ENCODE data around the gene RERE. TPM values are rescaled to one million over a fixed set of nuclear protein-coding genes. Genes with fewer than 3 reads are reported as not detected.

RERE gene
- total RNA-seq, 1 experiment from 2014 or later = 20.0 TPM

GRCh38 chr1:8571200-8571984, 246.0 kb downstream of the RERE start:
- in situ Hi-C loops (cut with HindIII; ENCODE audit: low pct_unique_long_range_greater_than_20kb, low sequenced_read_pairs) = no loop called here
- peak; percentile 21 for DNase-seq (ENCODE audit: low read depth, low spot score)

GRCh38 chr1:8570465-8570864, 247.0 kb downstream of the RERE start:
- in situ Hi-C loops (cut with HindIII; ENCODE audit: low pct_unique_long_range_greater_than_20kb, low sequenced_read_pairs) = no loop called here
- DNase-seq (ENCODE audit: low read depth, low spot score) = no peak

- in situ Hi-C loops (cut with HindIII; ENCODE audit: low pct_unique_long_range_greater_than_20kb, low sequenced_read_pairs) = no loop called here
- DNase-seq (ENCODE audit: low read depth, low spot score) = no peak
Observed at GRCh38 chr1:8569242-8569641, 248.2 kb downstream of the RERE start.

- in situ Hi-C loops (cut with HindIII; ENCODE audit: low pct_unique_long_range_greater_than_20kb, low sequenced_read_pairs) = no loop called here
Observed at GRCh38 chr1:8568837-8569236, 248.6 kb downstream of the RERE start.

GRCh38 chr1:8567146-8567545, 250.3 kb downstream of the RERE start:
- in situ Hi-C loops (cut with HindIII; ENCODE audit: low pct_unique_long_range_greater_than_20kb, low sequenced_read_pairs) = no loop called here
- no peak for DNase-seq (ENCODE audit: low read depth, low spot score)

More at GRCh38 chr1:8568837-8569236, 248.6 kb downstream of the RERE start:
- no peak for DNase-seq (ENCODE audit: low read depth, low spot score)

GRCh38 chr1:8565802-8566201, 251.6 kb downstream of the RERE start:
- DNase-seq (ENCODE audit: low read depth, low spot score) = no peak
- in situ Hi-C loops (cut with HindIII; ENCODE audit: low pct_unique_long_range_greater_than_20kb, low sequenced_read_pairs) = no loop called here

GRCh38 chr1:8563944-8564537, 253.4 kb downstream of the RERE start:
- DNase-seq (ENCODE audit: low read depth, low spot score) = no peak
- in situ Hi-C loops (cut with HindIII; ENCODE audit: low pct_unique_long_range_greater_than_20kb, low sequenced_read_pairs) = no loop called here

GRCh38 chr1:8562881-8563865, 254.3 kb downstream of the RERE start:
- in situ Hi-C loops (cut with HindIII; ENCODE audit: low pct_unique_long_range_greater_than_20kb, low sequenced_read_pairs) = no loop called here
- DNase-seq (ENCODE audit: low read depth, low spot score) = no peak

- in situ Hi-C loops (cut with HindIII; ENCODE audit: low pct_unique_long_range_greater_than_20kb, low sequenced_read_pairs) = no loop called here
- DNase-seq (ENCODE audit: low read depth, low spot score) = no peak
Observed at GRCh38 chr1:8562222-8562621, 255.2 kb downstream of the RERE start.

GRCh38 chr1:8560611-8561544, 256.6 kb downstream of the RERE start:
- in situ Hi-C loops (cut with HindIII; ENCODE audit: low pct_unique_long_range_greater_than_20kb, low sequenced_read_pairs) = no loop called here
- peak; percentile 63 for DNase-seq (ENCODE audit: low read depth, low spot score)

GRCh38 chr1:8560035-8560434, 257.4 kb downstream of the RERE start:
- no peak for DNase-seq (ENCODE audit: low read depth, low spot score)
- in situ Hi-C loops (cut with HindIII; ENCODE audit: low pct_unique_long_range_greater_than_20kb, low sequenced_read_pairs) = no loop called here

- in situ Hi-C loops (cut with HindIII; ENCODE audit: low pct_unique_long_range_greater_than_20kb, low sequenced_read_pairs) = no loop called here
- no peak for DNase-seq (ENCODE audit: low read depth, low spot score)
Observed at GRCh38 chr1:8555582-8555981, 261.9 kb downstream of the RERE start.

GRCh38 chr1:8554956-8555534, 262.4 kb downstream of the RERE start:
- peak; percentile 56 for DNase-seq (ENCODE audit: low read depth, low spot score)
- in situ Hi-C loops (cut with HindIII; ENCODE audit: low pct_unique_long_range_greater_than_20kb, low sequenced_read_pairs) = no loop called here

- DNase-seq (ENCODE audit: low read depth, low spot score) = no peak
- in situ Hi-C loops (cut with HindIII; ENCODE audit: low pct_unique_long_range_greater_than_20kb, low sequenced_read_pairs) = no loop called here
Observed at GRCh38 chr1:8552820-8553397, 264.5 kb downstream of the RERE start.

- DNase-seq (ENCODE audit: low read depth, low spot score) = no peak
- in situ Hi-C loops (cut with HindIII; ENCODE audit: low pct_unique_long_range_greater_than_20kb, low sequenced_read_pairs) = no loop called here
Observed at GRCh38 chr1:8551613-8552489, 265.6 kb downstream of the RERE start.

GRCh38 chr1:8551057-8551456, 266.4 kb downstream of the RERE start:
- no peak for DNase-seq (ENCODE audit: low read depth, low spot score)

More at GRCh38 chr1:8551057-8551456, 266.4 kb downstream of the RERE start:
- in situ Hi-C loops (cut with HindIII; ENCODE audit: low pct_unique_long_range_greater_than_20kb, low sequenced_read_pairs) = no loop called here
